Right ventricle myocardium superior (tissue), 1 donor: ENCODE measurements around the gene ERCC1. TPM values are rescaled to one million over a fixed set of nuclear protein-coding genes. Genes with fewer than 3 reads are reported as not detected.

Experiments
- ATAC-seq: fragments of 200-7000 bp; cut with Tn5 transposase; one replicate; pipeline ENCODE4 v1.9.1; 2020; ENCODE audit warnings: mild to moderate bottlenecking; ENCODE audit not compliant: poor library complexity
- DNase-seq: peaks from one replicate; pipeline ENCODE4 v3.0.0-alpha.2; 2020
- intact Hi-C: fragments of 100-400 bp; cut with DNase I; formaldehyde crosslinking; loops from one replicate; pipeline ENCODE4 v1.11.2; 2022
- total RNA-seq: library from RNA; stranded (reverse); fragmentation: NEBNext Ultra II Directional; extraction: Animal tissue kit (Norgen Biotek cat#: 25700); gene quantifications from one replicate; pipeline ENCODE4 v1.2.1, GENCODE V29; 2021
- donor health status: DM: no; HTN: yes; CAD: no; lungs with severe emphysema.

ERCC1 gene
- total RNA-seq, 1 donor from 2014 or later, result 163 TPM

GRCh38 chr19:45391871-45392665 lies 31.6 kb downstream of the ERCC1 start:
- no peak for ATAC-seq
- intact Hi-C loops, result no loop called here
- peak; percentile 33 for DNase-seq

GRCh38 chr19:45391346-45391745 lies 32.4 kb downstream of the ERCC1 start:
- DNase-seq (no peak), ATAC-seq (no peak)
- intact Hi-C loops, result no loop called here

- intact Hi-C loops, result no loop called here
- ATAC-seq (peak; percentile 46), DNase-seq (no peak)
These were observed 38.1 kb downstream of the ERCC1 start for GRCh38 chr19:45385392-45386221.

- ATAC-seq, result no peak
- no peak for DNase-seq
- intact Hi-C loops, result no loop called here
These were observed 41.3 kb downstream of the ERCC1 start for GRCh38 chr19:45382426-45382825.

- intact Hi-C loops, result no loop called here
These were observed 43.6 kb downstream of the ERCC1 start for GRCh38 chr19:45380107-45380506.

GRCh38 chr19:45376045-45376724 lies 47.5 kb downstream of the ERCC1 start:
- DNase-seq, result peak; percentile 50
- intact Hi-C loops, result no loop called here
- ATAC-seq, result peak; percentile 72

More at GRCh38 chr19:45380107-45380506, 43.6 kb downstream of the ERCC1 start:
- ATAC-seq (no peak), DNase-seq (no peak)

GRCh38 chr19:45370410-45371204 lies 53.1 kb downstream of the ERCC1 start, which contains the start of gene ERCC2:
Gene ERCC2 (minus strand): TSS chr19:45370573. CDS start chr19:45370540, 33 bp downstream.
- DNase-seq (peak; percentile 99), ATAC-seq (peak; percentile 98)
- intact Hi-C loops, result no loop called here

GRCh38 chr19:45368737-45369340 lies 54.9 kb downstream of the ERCC1 start:
- DNase-seq, result no peak
- intact Hi-C loops, result no loop called here
- ATAC-seq, result no peak

- intact Hi-C loops, result no loop called here
- ATAC-seq (no peak), DNase-seq (no peak)
These were observed 55.6 kb downstream of the ERCC1 start for GRCh38 chr19:45368127-45368526.

- DNase-seq (no peak), ATAC-seq (no peak)
- intact Hi-C loops, result no loop called here
These were observed 59.0 kb downstream of the ERCC1 start for GRCh38 chr19:45364696-45365095.

- intact Hi-C loops, result no loop called here
- ATAC-seq, result no peak
- DNase-seq, result no peak
These were observed 59.8 kb downstream of the ERCC1 start for GRCh38 chr19:45363861-45364459.

- DNase-seq (no peak), ATAC-seq (no peak)
- intact Hi-C loops, result no loop called here
These were observed 61.4 kb downstream of the ERCC1 start for GRCh38 chr19:45362291-45362690.

GRCh38 chr19:45361608-45362007 lies 62.1 kb downstream of the ERCC1 start:
- ATAC-seq (no peak), DNase-seq (no peak)
- intact Hi-C loops, result no loop called here

GRCh38 chr19:45358213-45358792 lies 65.4 kb downstream of the ERCC1 start:
- intact Hi-C loops, result no loop called here
- DNase-seq, result no peak
- ATAC-seq, result no peak

GRCh38 chr19:45357445-45357783 lies 66.3 kb downstream of the ERCC1 start:
- no peak for ATAC-seq
- intact Hi-C loops, result no loop called here
- DNase-seq, result no peak
